HG03175 (cell line): Measurements from ENCODE around the gene ALOX12.
"Not testable (repeated sequence)": the region's sequence is repeated elsewhere in the genome, so short reads cannot be mapped to it uniquely, and the experiment has no call there.

Experiments used
- ATAC-seq: cut with Tn5 transposase; IDR thresholded peaks from one replicate; pipeline ENCODE4 v1.9.1; 2021; ENCODE audit warnings: mild to moderate bottlenecking, moderate library complexity; ENCODE audit not compliant: unreplicated experiment

Gene ALOX12

GRCh38 chr17:6995500-6996255, at the start of gene ALOX12:
ALOX12 (plus strand) TSS chr17:6996049; CDS start chr17:6996118, 69 bp downstream.
- no peak for ATAC-seq

- no peak for ATAC-seq
These were observed 48.1 kb upstream of the ALOX12 start for GRCh38 chr17:6947745-6948144.

- ATAC-seq = no peak
These were observed 47.3 kb upstream of the ALOX12 start for GRCh38 chr17:6948562-6948961.

GRCh38 chr17:6948976-6949375, 46.9 kb upstream of the ALOX12 start:
- ATAC-seq = no peak

- ATAC-seq = not testable (repeated sequence)
These were observed 44.9 kb upstream of the ALOX12 start for GRCh38 chr17:6950938-6951337.

GRCh38 chr17:6953689-6954088, 42.2 kb upstream of the ALOX12 start:
- ATAC-seq = no peak

- ATAC-seq = no peak
These were observed 36.1 kb upstream of the ALOX12 start for GRCh38 chr17:6959700-6960099.

GRCh38 chr17:6969323-6969726, 26.5 kb upstream of the ALOX12 start:
- ATAC-seq = no peak

- ATAC-seq = no peak
These were observed 24.9 kb upstream of the ALOX12 start for GRCh38 chr17:6970992-6971391.

- ATAC-seq = not testable (repeated sequence)
These were observed 16.4 kb upstream of the ALOX12 start for GRCh38 chr17:6979440-6979839.

- ATAC-seq = no peak
These were observed 14.4 kb upstream of the ALOX12 start for GRCh38 chr17:6981426-6981825.

- ATAC-seq = no peak
These were observed 10.6 kb upstream of the ALOX12 start for GRCh38 chr17:6985266-6985665.

GRCh38 chr17:6986676-6987075, 9.2 kb upstream of the ALOX12 start:
- no peak for ATAC-seq

GRCh38 chr17:6989779-6990178, 6.1 kb upstream of the ALOX12 start:
- ATAC-seq = no peak

- not testable (repeated sequence) for ATAC-seq
These were observed 2.2 kb upstream of the ALOX12 start for GRCh38 chr17:6993613-6994056.

- no peak for ATAC-seq
These were observed 1.7 kb upstream of the ALOX12 start for GRCh38 chr17:6994118-6994598.

- no peak for ATAC-seq
These were observed 1.1 kb upstream of the ALOX12 start for GRCh38 chr17:6994666-6995256.

- no peak for ATAC-seq
These were observed 585 bp downstream of the ALOX12 start for GRCh38 chr17:6996256-6997011.

GRCh38 chr17:6997171-6997570, 1.3 kb downstream of the ALOX12 start:
- no peak for ATAC-seq

GRCh38 chr17:6998855-6999508, 3.1 kb downstream of the ALOX12 start:
- no peak for ATAC-seq

- no peak for ATAC-seq
These were observed 5.6 kb downstream of the ALOX12 start for GRCh38 chr17:7001318-7001961.
